ACC112 (cell line): ENCODE results near the gene FAM135A.
"Not testable (repeated sequence)": the region's sequence is repeated elsewhere in the genome, so short reads cannot be mapped to it uniquely, and the experiment has no call there.

Source experiments
- H2AFZ ChIP-seq: fragments of 200-600 bp; sonication (generic); one replicate; pipeline ENCODE4 v1.6.0; 2017; ENCODE audit warnings: antibody characterized with exemption, low read length; ENCODE audit not compliant: unreplicated experiment
- H3K27ac ChIP-seq: fragments of 200-600 bp; sonication (generic); 2 replicates; pipeline ENCODE4 v1.5.1; 2014; ENCODE audit warnings: low read depth, mild to moderate bottlenecking, antibody characterized with exemption, low read length, moderate library complexity
- H3K27me3 ChIP-seq: fragments of 200-600 bp; sonication (generic); 2 replicates; pipeline ENCODE4 v1.6.1; 2014; ENCODE audit warnings: mild to moderate bottlenecking, antibody characterized with exemption, low read length, moderate library complexity, mixed read lengths; ENCODE audit not compliant: insufficient read depth
- H3K36me3 ChIP-seq: fragments of 200-600 bp; sonication (generic); 2 replicates; pipeline ENCODE4 v1.6.1; 2016; ENCODE audit warnings: mild to moderate bottlenecking, antibody characterized with exemption, low read length, moderate library complexity, mixed read lengths; ENCODE audit not compliant: insufficient read depth
- H3K4me1 ChIP-seq: fragments of 200-600 bp; sonication (generic); one replicate; pipeline ENCODE4 v1.6.1; 2016; ENCODE audit warnings: low read length, mixed read lengths; ENCODE audit not compliant: insufficient read depth, unreplicated experiment, control insufficient read depth
- H3K4me3 ChIP-seq: fragments of 200-600 bp; sonication (generic); 2 replicates; pipeline ENCODE4 v1.5.1; 2014; ENCODE audit warnings: mild to moderate bottlenecking, low read depth, low read length
- H3K79me2 ChIP-seq: fragments of 200-600 bp; sonication (generic); one replicate; pipeline ENCODE4 v1.6.0; 2016; ENCODE audit warnings: low read length; ENCODE audit not compliant: control insufficient read depth, unreplicated experiment, insufficient read depth

FAM135A gene

GRCh38 chr6:70575899-70576495 lies 162.7 kb downstream of the FAM135A start:
- no peaks in the 10 kb centered on the region for H3K4me1 ChIP-seq
- H2AFZ ChIP-seq = no peak overlapping the region
- H3K27ac ChIP-seq = no peak overlapping the region
- no peaks in the 10 kb centered on the region for H3K79me2 ChIP-seq
- no peaks in the 10 kb centered on the region for H3K27me3 ChIP-seq
- no peak overlapping the region for H3K4me3 ChIP-seq
- peaks cover 4% of the 10 kb centered on the region; the same call in 1 of the 2 replicates for H3K36me3 ChIP-seq

- no peak overlapping the region for H3K27ac ChIP-seq
- no peak overlapping the region for H2AFZ ChIP-seq
- H3K4me3 ChIP-seq = no peak overlapping the region
- H3K4me1 ChIP-seq = no peaks in the 10 kb centered on the region
- H3K27me3 ChIP-seq = no peaks in the 10 kb centered on the region
- no peaks in the 10 kb centered on the region for H3K36me3 ChIP-seq
- H3K79me2 ChIP-seq = no peaks in the 10 kb centered on the region
Measured at GRCh38 chr6:70586114-70586513, 172.8 kb downstream of the FAM135A start.

GRCh38 chr6:70590400-70590799 lies 177.1 kb downstream of the FAM135A start:
- H2AFZ ChIP-seq = no peak overlapping the region
- H3K79me2 ChIP-seq = no peaks in the 10 kb centered on the region
- H3K4me3 ChIP-seq = no peak overlapping the region
- H3K27me3 ChIP-seq = no peaks in the 10 kb centered on the region
- H3K36me3 ChIP-seq = no peaks in the 10 kb centered on the region
- H3K27ac ChIP-seq = no peak overlapping the region
- no peaks in the 10 kb centered on the region for H3K4me1 ChIP-seq

GRCh38 chr6:70592391-70593117 lies 179.2 kb downstream of the FAM135A start:
- Histone ChIP-seq H3K27ac (no peak overlapping the region), H3K27me3 (no peaks in the 10 kb centered on the region), H2AFZ (no peak overlapping the region), H3K4me3 (no peak overlapping the region), H3K4me1 (no peaks in the 10 kb centered on the region), H3K36me3 (no peaks in the 10 kb centered on the region), H3K79me2 (no peaks in the 10 kb centered on the region)

- H3K27me3 ChIP-seq = no peaks in the 10 kb centered on the region
- no peak overlapping the region for H2AFZ ChIP-seq
- H3K4me3 ChIP-seq = no peak overlapping the region
- no peaks in the 10 kb centered on the region for H3K79me2 ChIP-seq
- no peaks in the 10 kb centered on the region for H3K36me3 ChIP-seq
- H3K27ac ChIP-seq = no peak overlapping the region
- no peaks in the 10 kb centered on the region for H3K4me1 ChIP-seq
Measured at GRCh38 chr6:70593118-70593486, 179.8 kb downstream of the FAM135A start.

GRCh38 chr6:70599187-70599586 lies 185.9 kb downstream of the FAM135A start:
- Histone ChIP-seq H3K4me1 (no peaks in the 10 kb centered on the region), H3K36me3 (no peaks in the 10 kb centered on the region), H3K4me3 (no peak overlapping the region), H2AFZ (no peak overlapping the region), H3K27ac (no peak overlapping the region), H3K79me2 (no peaks in the 10 kb centered on the region), H3K27me3 (no peaks in the 10 kb centered on the region)

GRCh38 chr6:70601014-70601413 lies 187.7 kb downstream of the FAM135A start:
- Histone ChIP-seq H3K4me3 (no peak overlapping the region), H2AFZ (no peak overlapping the region), H3K27me3 (no peaks in the 10 kb centered on the region), H3K79me2 (no peaks in the 10 kb centered on the region), H3K27ac (no peak overlapping the region), H3K36me3 (no peaks in the 10 kb centered on the region), H3K4me1 (no peaks in the 10 kb centered on the region)

GRCh38 chr6:70604254-70604653 lies 190.9 kb downstream of the FAM135A start:
- H3K36me3 ChIP-seq = no peaks in the 10 kb centered on the region
- no peak overlapping the region for H3K27ac ChIP-seq
- H3K79me2 ChIP-seq = no peaks in the 10 kb centered on the region
- no peak overlapping the region for H2AFZ ChIP-seq
- no peaks in the 10 kb centered on the region for H3K4me1 ChIP-seq
- H3K27me3 ChIP-seq = no peaks in the 10 kb centered on the region; the same call in 1 of the 2 replicates
- H3K4me3 ChIP-seq = no peak overlapping the region

- H3K4me1 ChIP-seq, H3K4me3 ChIP-seq, H2AFZ ChIP-seq: not testable (repeated sequence)
Measured at GRCh38 chr6:70607371-70607770, 194.1 kb downstream of the FAM135A start.

GRCh38 chr6:70609181-70609580 lies 195.9 kb downstream of the FAM135A start:
- peaks cover 28% of the 10 kb centered on the region for H3K27me3 ChIP-seq
- not testable (repeated sequence) for H3K79me2 ChIP-seq, H3K36me3 ChIP-seq, H3K27ac ChIP-seq, H2AFZ ChIP-seq, H3K4me3 ChIP-seq, H3K4me1 ChIP-seq

More at GRCh38 chr6:70607371-70607770, 194.1 kb downstream of the FAM135A start:
- H3K36me3 ChIP-seq, H3K27ac ChIP-seq, H3K79me2 ChIP-seq: not testable (repeated sequence)
- peaks cover 22% of the 10 kb centered on the region for H3K27me3 ChIP-seq
